H1 (cell line): ENCODE data around the gene RABEP1. TPM values are rescaled to one million over a fixed set of nuclear protein-coding genes. Genes with fewer than 3 reads are reported as not detected.

ENCODE experiments used
- CTCF ChIA-PET: fragments of 300-600 bp; sonication (Branson Sonifier 250); formaldehyde crosslinking; loops from one replicate; lab custom pipeline; 2021; ENCODE audit not compliant: partially characterized antibody; lab: Charles Lee
- POLR2A ChIA-PET: fragments of 300-600 bp; sonication (Branson Sonifier 250); formaldehyde crosslinking; loops from one replicate; lab custom pipeline; 2021; ENCODE audit warnings: inconsistent platforms; ENCODE audit not compliant: partially characterized antibody; lab: Charles Lee
- DNase-seq, 2 experiments: peaks; one replicate each; pipeline versions ENCODE4 v3.0.0 to v3.0.0-alpha.2; 2010 to 2022; ENCODE audit warnings: low spot score in 2 of 2, low read depth in 1 of 2, mixed read lengths in 1 of 2
- FAIRE-seq: peaks from 2 replicates; lab custom pipeline; 2011; peaks lifted over from hg19 to GRCh38; lab: Jason Lieb, UNC
- H2AFZ ChIP-seq: 2 replicates; pipeline ENCODE4 v1.8.1; 2012; ENCODE audit warnings: low read length, inconsistent platforms
- H2AK5ac ChIP-seq: 2 replicates; pipeline ENCODE4 v1.6.1; 2013; ENCODE audit warnings: low read depth, low read length
- H2BK120ac ChIP-seq: replicated peaks from 2 replicates; pipeline ENCODE3; 2013; ENCODE audit warnings: low read depth, low read length, inconsistent platforms
- H2BK12ac ChIP-seq: 2 replicates; pipeline ENCODE4 v1.6.1; 2013; ENCODE audit warnings: low read depth, low read length
- H2BK15ac ChIP-seq: 2 replicates; pipeline ENCODE4 v1.6.1; 2013; ENCODE audit warnings: low read length
- H2BK20ac ChIP-seq: 2 replicates; pipeline ENCODE4 v1.6.1; 2013; ENCODE audit warnings: low read length
- H2BK5ac ChIP-seq: 2 replicates; pipeline ENCODE4 v1.6.1; 2013; ENCODE audit warnings: low read depth, low read length
- H3K14ac ChIP-seq: 2 replicates; pipeline ENCODE4 v1.6.1; 2013; ENCODE audit warnings: inconsistent platforms; ENCODE audit not compliant: insufficient read length
- H3K18ac ChIP-seq: 2 replicates; pipeline ENCODE4 v1.6.1; 2013; ENCODE audit warnings: low read length; ENCODE audit errors: extremely low read depth
- H3K23ac ChIP-seq: 2 replicates; pipeline ENCODE4 v1.6.1; 2013; ENCODE audit warnings: inconsistent platforms; ENCODE audit not compliant: insufficient read length
- H3K23me2 ChIP-seq: 2 replicates; pipeline ENCODE4 v1.6.1; 2013; ENCODE audit warnings: low read depth, low read length
- H3K27ac ChIP-seq: 2 replicates; pipeline ENCODE4 v1.6.1; 2011; ENCODE audit warnings: low read depth, low read length, inconsistent platforms
- H3K27me3 ChIP-seq, 4 experiments: replicated peaks in 1 of 4; 1 replicate in 1 of 4; 2 replicates in 3 of 4; pipeline versions ENCODE4 v1.6.1 to v1.8.1; 2011 to 2013; ENCODE audit warnings: low read length in 3 of 4, mild to moderate bottlenecking in 3 of 4, inconsistent platforms in 2 of 4, mixed read lengths in 2 of 4, moderate library complexity in 1 of 4; ENCODE audit not compliant: control insufficient read depth in 3 of 4, insufficient read depth in 3 of 4; ENCODE audit errors: extremely low read depth in 1 of 4
- H3K36me3 ChIP-seq, 4 experiments: 2 replicates each; pipeline versions ENCODE4 v1.6.1 to v1.8.1; 2011 to 2013; ENCODE audit warnings: mild to moderate bottlenecking in 4 of 4, low read length in 3 of 4, moderate library complexity in 2 of 4, control low read depth in 1 of 4, inconsistent platforms in 1 of 4; ENCODE audit not compliant: insufficient read depth in 4 of 4, control insufficient read depth in 2 of 4
- H3K4ac ChIP-seq: replicated peaks from 2 replicates; pipeline ENCODE3; 2013; ENCODE audit warnings: low read length, low read depth, mixed read lengths, inconsistent platforms; ENCODE audit not compliant: insufficient read length
- H3K4me1 ChIP-seq, 4 experiments: replicated peaks in 1 of 4; 1 replicate in 1 of 4; 2 replicates in 3 of 4; pipeline versions ENCODE4 v1.6.1 to v1.8.1; 2011 to 2013; ENCODE audit warnings: low read length in 3 of 4, inconsistent platforms in 2 of 4, mixed read lengths in 1 of 4; ENCODE audit not compliant: insufficient read depth in 4 of 4, control insufficient read depth in 3 of 4
- H3K4me2 ChIP-seq, 2 experiments: 2 replicates each; pipeline versions ENCODE4 v1.6.1 to v1.8.1; 2011 to 2013; ENCODE audit warnings: low read depth in 2 of 2, low read length in 2 of 2, control low read depth in 1 of 2, inconsistent platforms in 1 of 2, mild to moderate bottlenecking in 1 of 2; ENCODE audit not compliant: insufficient read depth in 1 of 2
- H3K4me3 ChIP-seq, 4 experiments: fragments of 200-600, 300-600 bp in 1 of 4; sonication (generic), shearing (Covaris generic), sonication (Bioruptor Twin) in 1 of 4; 2 replicates each; pipeline versions ENCODE4 v1.5.1 to v1.8.1; 2011 to 2016; ENCODE audit warnings: low read length in 4 of 4, low read depth in 3 of 4, control low read depth in 2 of 4, inconsistent platforms in 2 of 4, mild to moderate bottlenecking in 2 of 4, mixed read lengths in 1 of 4, moderate library complexity in 1 of 4; ENCODE audit not compliant: insufficient read depth in 2 of 4; ENCODE audit errors: extremely low read depth in 1 of 4
- H3K56ac ChIP-seq: replicated peaks from 2 replicates; pipeline ENCODE3; 2013; ENCODE audit warnings: low read depth, mild to moderate bottlenecking, mixed read lengths, low read length, inconsistent platforms; ENCODE audit not compliant: insufficient read length
- H3K79me1 ChIP-seq: 2 replicates; pipeline ENCODE4 v1.6.1; 2013; ENCODE audit warnings: low read depth, low read length, control low read depth
- H3K79me2 ChIP-seq, 2 experiments: 2 replicates each; pipeline versions ENCODE4 v1.6.1 to v1.8.1; 2012 to 2013; ENCODE audit warnings: low read length in 2 of 2, mild to moderate bottlenecking in 2 of 2, inconsistent platforms in 1 of 2; ENCODE audit not compliant: insufficient read depth in 2 of 2, control insufficient read depth in 1 of 2
- H3K9ac ChIP-seq, 4 experiments: replicated peaks in 1 of 4; 1 replicate in 1 of 4; 2 replicates in 3 of 4; pipeline versions ENCODE4 v1.6.1 to v1.8.1; 2011 to 2013; ENCODE audit warnings: low read depth in 3 of 4, low read length in 3 of 4, control low read depth in 2 of 4, mild to moderate bottlenecking in 2 of 4, moderate library complexity in 2 of 4, inconsistent platforms in 1 of 4; ENCODE audit errors: extremely low read depth in 1 of 4
- H3K9me3 ChIP-seq, 2 experiments: 2 replicates each; pipeline versions ENCODE4 v1.6.1 to v1.8.1; 2012 to 2013; ENCODE audit warnings: mild to moderate bottlenecking in 2 of 2, moderate library complexity in 2 of 2, control low read depth in 1 of 2, inconsistent platforms in 1 of 2, low read depth in 1 of 2, low read length in 1 of 2, mixed read lengths in 1 of 2; ENCODE audit not compliant: insufficient read depth in 2 of 2
- H4K20me1 ChIP-seq, 2 experiments: replicated peaks in 1 of 2; 2 replicates each; pipeline versions ENCODE3 to v1.8.1; 2011 to 2013; ENCODE audit warnings: inconsistent platforms in 2 of 2, low read length in 2 of 2, mild to moderate bottlenecking in 1 of 2; ENCODE audit not compliant: insufficient read depth in 2 of 2, control insufficient read depth in 1 of 2
- H4K5ac ChIP-seq: 2 replicates; pipeline ENCODE4 v1.6.1; 2013; ENCODE audit warnings: low read length, low read depth, mixed read lengths, inconsistent platforms; ENCODE audit not compliant: insufficient read length
- H4K8ac ChIP-seq: 2 replicates; pipeline ENCODE4 v1.8.0; 2013; ENCODE audit warnings: mild to moderate bottlenecking, moderate library complexity, low read length, inconsistent platforms; ENCODE audit not compliant: insufficient read depth; ENCODE audit errors: extremely low read depth
- H4K91ac ChIP-seq: replicated peaks from 2 replicates; pipeline ENCODE3; 2013; ENCODE audit warnings: low read length, mixed read lengths, inconsistent platforms; ENCODE audit not compliant: insufficient read length
- NRF1 ChIP-seq: IDR thresholded peaks from 2 replicates; pipeline ENCODE4 v1.6.1; 2011; ENCODE audit warnings: mild to moderate bottlenecking, low read depth, low read length, improper control_type of control experiment
- PHF8 ChIP-seq: fragments of 200-600 bp; sonication (generic); conservative IDR thresholded peaks from 2 replicates; pipeline ENCODE4 v1.7.1; 2012; ENCODE audit warnings: low read depth, mild to moderate bottlenecking, inconsistent platforms, low read length, moderate library complexity
- POLR2A ChIP-seq, 2 experiments: IDR thresholded peaks; 1 replicate in 1 of 2; 2 replicates in 1 of 2; pipeline ENCODE4 v1.6.1; 2011; ENCODE audit warnings: low read depth in 2 of 2, low read length in 2 of 2, mild to moderate bottlenecking in 2 of 2; ENCODE audit errors: control extremely low read depth in 1 of 2
- RBBP5 ChIP-seq: IDR thresholded peaks from 2 replicates; pipeline ENCODE4 v1.7.1; 2012; ENCODE audit warnings: low read depth, mild to moderate bottlenecking, inconsistent platforms, low read length, moderate library complexity, borderline replicate concordance
- WGBS, 2 experiments: shearing (Covaris generic) in 1 of 2; methylation state at CpG; one replicate each; pipeline versions ENCODE4 v1.1.6 to v1.1.7; 2013 to 2015; ENCODE audit warnings: low lambda C conversion rate in 2 of 2, mixed read lengths in 2 of 2, inconsistent platforms in 1 of 2, low coverage in 1 of 2, missing lambda C conversion rate in 1 of 2; ENCODE audit not compliant: insufficient replicate concordance in 2 of 2, insufficient coverage in 1 of 2, insufficient read length in 1 of 2; ENCODE audit errors: extremely low coverage in 1 of 2, missing lambda C conversion rate in 1 of 2; 5-methylcytosine and 5-hydroxymethylcytosine counted together
- long read RNA-seq, 2 experiments: library from RNA in 1 of 2; library from capped mRNA in 1 of 2; stranded (forward); transcript quantifications; one replicate each; pipeline ENCODE4 v2.0.0, GENCODE V29; 2021; ENCODE audit warnings: inconsistent platforms in 1 of 2
- polyA minus RNA-seq, 3 experiments: library from RNA; depleted of rRNA, polyadenylated mRNA; stranded (reverse); fragments of >200 nt; gene quantifications; 1 replicate in 2 of 3; 2 replicates in 1 of 3; pipeline ENCODE4 v1.2.3, GENCODE V29; 2011
- polyA plus RNA-seq, 7 experiments: library from polyadenylated mRNA; depleted of rRNA in 3 of 7; stranded (reverse) in 5 of 7; unstranded in 2 of 7; fragments of >200 nt in 5 of 7; fragments of 200-250 nt in 2 of 7; gene quantifications; 1 replicate in 5 of 7; 2 replicates in 1 of 7; 4 replicates in 1 of 7; pipeline versions ENCODE4 v1.2.1 to v1.2.3, GENCODE V29; 2011 to 2013; ENCODE audit warnings: missing spikeins in 2 of 7, mixed read lengths in 2 of 7
- total RNA-seq: library from RNA; stranded (reverse); fragmentation: NEBNext Ultra II Directional; extraction: Animal tissue kit (Norgen Biotek cat#: 25700); gene quantifications from 2 replicates; pipeline ENCODE4 v1.2.1, GENCODE V29; 2021

Gene RABEP1, protein sequence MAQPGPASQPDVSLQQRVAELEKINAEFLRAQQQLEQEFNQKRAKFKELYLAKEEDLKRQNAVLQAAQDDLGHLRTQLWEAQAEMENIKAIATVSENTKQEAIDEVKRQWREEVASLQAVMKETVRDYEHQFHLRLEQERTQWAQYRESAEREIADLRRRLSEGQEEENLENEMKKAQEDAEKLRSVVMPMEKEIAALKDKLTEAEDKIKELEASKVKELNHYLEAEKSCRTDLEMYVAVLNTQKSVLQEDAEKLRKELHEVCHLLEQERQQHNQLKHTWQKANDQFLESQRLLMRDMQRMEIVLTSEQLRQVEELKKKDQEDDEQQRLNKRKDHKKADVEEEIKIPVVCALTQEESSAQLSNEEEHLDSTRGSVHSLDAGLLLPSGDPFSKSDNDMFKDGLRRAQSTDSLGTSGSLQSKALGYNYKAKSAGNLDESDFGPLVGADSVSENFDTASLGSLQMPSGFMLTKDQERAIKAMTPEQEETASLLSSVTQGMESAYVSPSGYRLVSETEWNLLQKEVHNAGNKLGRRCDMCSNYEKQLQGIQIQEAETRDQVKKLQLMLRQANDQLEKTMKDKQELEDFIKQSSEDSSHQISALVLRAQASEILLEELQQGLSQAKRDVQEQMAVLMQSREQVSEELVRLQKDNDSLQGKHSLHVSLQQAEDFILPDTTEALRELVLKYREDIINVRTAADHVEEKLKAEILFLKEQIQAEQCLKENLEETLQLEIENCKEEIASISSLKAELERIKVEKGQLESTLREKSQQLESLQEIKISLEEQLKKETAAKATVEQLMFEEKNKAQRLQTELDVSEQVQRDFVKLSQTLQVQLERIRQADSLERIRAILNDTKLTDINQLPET
- 50.7 and 52.3 TPM in 2 replicates for total RNA-seq
- 4.5 and 8.5 TPM in 2 replicates for polyA plus RNA-seq (2011; rRNA removed)
- polyA plus RNA-seq (2011; cell fraction: cytosol; rRNA removed), result 14.2 TPM
- polyA plus RNA-seq (2011; cell fraction: nucleus; rRNA removed), result 16.9 TPM
- 23.8 to 36.5 TPM (median 28.8 TPM) in 4 replicates for polyA plus RNA-seq (2012, experiment 1 of 2)
- 5.4 TPM for polyA plus RNA-seq (2012, experiment 2 of 2)
- 35.1 TPM for polyA plus RNA-seq (2013, experiment 1 of 2)
- polyA plus RNA-seq (2013, experiment 2 of 2), result 34.3 TPM
- polyA minus RNA-seq (2011; rRNA and poly(A)+ RNA removed), result 42.8 and 74.6 TPM in 2 replicates
- polyA minus RNA-seq (2011; cell fraction: cytosol; rRNA and poly(A)+ RNA removed), result 19.2 TPM
- polyA minus RNA-seq (2011; cell fraction: nucleus; rRNA and poly(A)+ RNA removed), result 83.9 TPM
- long read RNA-seq, experiment 1, full-length matches to known transcripts, result 2 of 41 reads
- long read RNA-seq, experiment 1, partial matches to known transcripts, result 12 of 41 reads
- long read RNA-seq, experiment 1, other reads (novel, unspliced or antisense), result 27 of 41 reads
- long read RNA-seq, experiment 2, partial matches to known transcripts, result 4 of 13 reads
- long read RNA-seq, experiment 2, other reads (novel, unspliced or antisense), result 9 of 13 reads

DNA sequence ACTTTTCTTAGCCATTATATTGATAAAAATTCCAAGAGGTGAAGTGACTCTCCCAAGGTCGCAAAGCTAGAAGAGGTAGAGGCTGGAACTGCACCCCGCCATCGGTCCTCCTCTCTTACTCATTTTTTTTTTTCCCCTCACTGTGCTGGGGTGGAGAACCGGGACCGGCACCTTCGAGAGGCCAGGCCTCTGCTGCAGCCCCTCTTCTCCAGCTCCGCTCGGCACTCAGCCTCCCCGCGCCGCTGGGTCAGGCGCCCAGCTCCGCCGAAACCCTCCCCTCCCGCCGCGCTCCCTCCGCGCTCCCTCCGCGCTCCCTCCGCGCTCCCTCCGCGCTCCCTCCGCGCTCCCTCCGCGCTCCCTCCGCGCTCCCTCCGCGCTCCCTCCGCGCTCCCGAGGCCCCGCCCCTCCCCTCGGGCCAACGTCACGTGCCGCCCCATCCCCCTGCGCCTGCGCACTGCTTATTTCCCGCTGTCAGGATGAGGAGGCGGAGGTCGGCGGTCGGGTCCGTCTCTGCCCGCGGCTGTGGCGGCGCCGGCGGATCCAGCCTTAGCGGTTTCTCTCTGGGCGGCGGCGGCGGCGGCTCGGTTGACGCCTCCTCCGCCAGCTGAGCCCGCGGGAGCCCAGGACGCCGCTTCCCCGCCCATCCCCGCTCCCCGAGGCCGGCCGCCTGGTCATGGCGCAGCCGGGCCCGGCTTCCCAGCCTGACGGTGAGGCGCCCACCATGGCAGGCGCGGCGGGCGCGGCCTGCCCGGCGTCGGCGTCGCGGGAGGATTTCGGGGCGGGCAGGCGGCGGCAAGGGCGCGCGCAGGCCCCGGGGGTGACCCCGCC, at the start of gene RABEP1:
RABEP1 (plus strand) TSS at position 471 of the 828 bp plus-strand sequence; CDS start at position 674, 203 bp downstream.
- Histone ChIP-seq H2BK20ac (no peak within 1 kb of the TSS), H3K27ac (no peak within 1 kb of the TSS; the same call in 1 of the 2 replicates), H3K23me2 (peaks cover 4% of the 10 kb centered on the region; the same call in 1 of the 2 replicates), H3K36me3 (no peaks in the 10 kb centered on the region), H4K8ac (peak within 1 kb of the TSS; percentile 79), H3K4me2 (peak within 1 kb of the TSS; percentile 71 to 77), H3K56ac (peak within 1 kb of the TSS; percentile 69), H2BK15ac (no peak within 1 kb of the TSS), H2AK5ac (no peak within 1 kb of the TSS), H4K20me1 (peaks cover 0 to 2% of the 10 kb centered on the region in 2 experiments), H3K18ac (peak within 1 kb of the TSS; percentile 32), H3K79me1 (peaks cover 7% of the 10 kb centered on the region; the same call in 1 of the 2 replicates), H3K27me3 (no peaks in the 10 kb centered on the region), H3K79me2 (peaks cover 11 to 44% of the 10 kb centered on the region in 2 experiments), H2BK12ac (no peak within 1 kb of the TSS), H3K9ac (peak within 1 kb of the TSS; percentile 56 to 98 (median 74); a peak in 6 of 7 replicates), H3K14ac (peak within 1 kb of the TSS; percentile 89), H3K23ac (no peak within 1 kb of the TSS), H3K4me1 (peaks cover 1 to 6% (median 3%) of the 10 kb centered on the region in 4 experiments; a peak in 4 of 7 replicates), H4K91ac (peak within 1 kb of the TSS; percentile 30), H3K4ac (no peak within 1 kb of the TSS), H3K9me3 (no peaks in the 10 kb centered on the region), H2BK120ac (no peak within 1 kb of the TSS), H2BK5ac (peak within 1 kb of the TSS; percentile 21; the same call in 1 of the 2 replicates), H4K5ac (no peak within 1 kb of the TSS), H2AFZ (peak within 1 kb of the TSS; percentile 23; the same call in 1 of the 2 replicates), H3K4me3 (peak within 1 kb of the TSS; percentile 65 to 81 (median 76))
- DNase-seq (peak; percentile 31 to 97), FAIRE-seq (no peak)
- POLR2A ChIA-PET, result interaction anchor here (0.7 to 1.5 kb wide), 5 partner anchors 8 to 309 kb away, joined by 3 to 6 read pairs (median 3); no protein-coding TSS in a partner anchor
- CTCF ChIA-PET, result interaction anchor here (0.6 to 1.1 kb wide), 2 partner anchors 19 to 45 kb away, joined by 3 read pairs; no protein-coding TSS in a partner anchor
- 0% methylated on average over 10 of the region's 98 CpGs; no CpG with 5 or more reads in 1 of the 2 experiments for WGBS, 2 experiments
- TF ChIP-seq PHF8 (peak; percentile 54), POLR2A (IDR thresholded peaks at IDR 0.05; ENCODE audit: control extremely low read depth in 1 of 2, low read depth in 2 of 2, low read length in 2 of 2) (peak in 1 of 2 experiments; percentile 61; a peak in 1 of 3 replicates), RBBP5 (peak; percentile 82; the same call in 1 of the 2 replicates), NRF1 (peak; percentile 80)
